ENCODE measurements around the gene DNAH10. TPM values are rescaled to one million over a fixed set of nuclear protein-coding genes. Genes with fewer than 3 reads are reported as not detected.

Gene DNAH10
- total and polyA plus RNA-seq, 2 of the 13 experiments (the other 11 are each of a cell fraction or from before 2014, with no cell fraction given): 0.01 to 0.02 TPM

GRCh38 chr12:123787466-123787865 lies 25.4 kb downstream of the DNAH10 start:
- 61% methylated on average over 5 of the region's 25 CpGs for WGBS (ENCODE audit: low lambda C conversion rate)
- Histone ChIP-seq H3K27me3 (ENCODE audit: control insufficient read depth in 1 of 2, insufficient read depth in 2 of 2, low read length in 2 of 2) (no peaks in the 10 kb centered on the region; a peak in 2 of 5 replicates), H4K20me1 (ENCODE audit: insufficient read depth, low read length) (no peaks in the 10 kb centered on the region), H3K27ac (ENCODE audit: extremely low read length, insufficient read depth, low read length) (no peak overlapping the region), H3K4me2 (ENCODE audit: low read depth, low read length) (no peak overlapping the region), H3K9ac (ENCODE audit: insufficient read depth, low read depth, low read length) (no peak overlapping the region), H2AFZ (ENCODE audit: low read length) (no peak overlapping the region), H3K36me3 (replicated peaks in 1 of 2; ENCODE audit: control insufficient read depth in 1 of 2, insufficient read depth in 2 of 2, low read length in 2 of 2) (no peaks in the 10 kb centered on the region), H3K4me1 (ENCODE audit: insufficient read depth, low read length) (no peaks in the 10 kb centered on the region), H3K4me3 (replicated peaks in 1 of 3; ENCODE audit: insufficient read depth in 1 of 3, low read depth in 2 of 3, low read length in 3 of 3) (no peak overlapping the region), H3K9me3 (ENCODE audit: low read length) (no peaks in the 10 kb centered on the region), H3K79me2 (ENCODE audit: insufficient read depth, low read length) (no peaks in the 10 kb centered on the region)
- intact Hi-C loops (cut with micrococcal nuclease; ENCODE audit: unreplicated experiment): no loop called here
- TF ChIP-seq, protein P1, sequence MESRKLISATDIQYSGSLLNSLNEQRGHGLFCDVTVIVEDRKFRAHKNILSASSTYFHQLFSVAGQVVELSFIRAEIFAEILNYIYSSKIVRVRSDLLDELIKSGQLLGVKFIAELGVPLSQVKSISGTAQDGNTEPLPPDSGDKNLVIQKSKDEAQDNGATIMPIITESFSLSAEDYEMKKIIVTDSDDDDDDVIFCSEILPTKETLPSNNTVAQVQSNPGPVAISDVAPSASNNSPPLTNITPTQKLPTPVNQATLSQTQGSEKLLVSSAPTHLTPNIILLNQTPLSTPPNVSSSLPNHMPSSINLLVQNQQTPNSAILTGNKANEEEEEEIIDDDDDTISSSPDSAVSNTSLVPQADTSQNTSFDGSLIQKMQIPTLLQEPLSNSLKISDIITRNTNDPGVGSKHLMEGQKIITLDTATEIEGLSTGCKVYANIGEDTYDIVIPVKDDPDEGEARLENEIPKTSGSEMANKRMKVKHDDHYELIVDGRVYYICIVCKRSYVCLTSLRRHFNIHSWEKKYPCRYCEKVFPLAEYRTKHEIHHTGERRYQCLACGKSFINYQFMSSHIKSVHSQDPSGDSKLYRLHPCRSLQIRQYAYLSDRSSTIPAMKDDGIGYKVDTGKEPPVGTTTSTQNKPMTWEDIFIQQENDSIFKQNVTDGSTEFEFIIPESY (CRISPR knock-in tag; IDR thresholded peaks at IDR 0.05): 0 out of 2 replicates have a peak, but pooled peaks have one; percentile 25
- no peak for TF ChIP-seq HNRNPK (IDR thresholded peaks at IDR 0.05; ENCODE audit: low read depth, low read length, poor library complexity, severe bottlenecking)
- ChIA-PET POLR2A (no interaction called here), CTCF (ENCODE audit: low intra/inter-chr PET ratio, low total read pairs) (no interaction called here)
- BruUV-seq (replicated peaks): no TSS peak
- ATAC-seq (no peak), FAIRE-seq (no peak), DNase-seq (ENCODE audit: low spot score) (no peak)
- in situ Hi-C loops (cut with HindIII; ENCODE audit: extremely low pct_ligation_motif_present, low pct_unique_long_range_greater_than_20kb): no loop called here

DNA sequence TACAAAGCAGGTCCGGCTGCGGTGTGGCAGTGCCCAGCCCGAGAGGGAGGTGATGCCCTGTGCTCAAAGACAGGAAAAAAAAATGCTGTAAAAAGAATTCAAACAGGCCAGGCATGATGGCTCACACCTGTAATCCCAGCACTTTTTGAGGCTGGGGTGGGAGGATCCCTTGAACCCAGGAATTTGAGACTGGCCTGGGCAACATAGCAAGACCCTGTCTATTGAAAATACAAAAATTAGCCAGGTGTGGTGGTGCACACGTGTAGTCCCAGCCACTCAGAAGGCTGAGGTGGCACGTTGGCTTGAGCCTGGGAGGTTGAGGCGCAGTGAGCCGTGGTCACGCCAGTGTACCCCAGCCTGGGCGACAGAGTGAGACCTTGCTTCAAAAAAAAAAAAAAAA lies 26.4 kb downstream of the DNAH10 start:
- Histone ChIP-seq H3K4me1 (ENCODE audit: insufficient read depth, low read length) (no peaks in the 10 kb centered on the region), H3K27ac (ENCODE audit: extremely low read length, insufficient read depth, low read length) (no peak overlapping the region), H3K9ac (ENCODE audit: insufficient read depth, low read depth, low read length) (no peak overlapping the region), H4K20me1 (ENCODE audit: insufficient read depth, low read length) (no peaks in the 10 kb centered on the region), H2AFZ (ENCODE audit: low read length) (no peak overlapping the region), H3K4me2 (ENCODE audit: low read depth, low read length) (no peak overlapping the region), H3K27me3 (ENCODE audit: control insufficient read depth in 1 of 2, insufficient read depth in 2 of 2, low read length in 2 of 2) (no peaks in the 10 kb centered on the region; a peak in 2 of 5 replicates), H3K9me3 (ENCODE audit: low read length) (no peaks in the 10 kb centered on the region), H3K4me3 (replicated peaks in 1 of 3; ENCODE audit: insufficient read depth in 1 of 3, low read depth in 2 of 3, low read length in 3 of 3) (no peak overlapping the region), H3K79me2 (ENCODE audit: insufficient read depth, low read length) (no peaks in the 10 kb centered on the region), H3K36me3 (replicated peaks in 1 of 2; ENCODE audit: control insufficient read depth in 1 of 2, insufficient read depth in 2 of 2, low read length in 2 of 2) (no peaks in the 10 kb centered on the region)
- ChIA-PET POLR2A (no interaction called here), CTCF (ENCODE audit: low intra/inter-chr PET ratio, low total read pairs) (no interaction called here)
- no peak for FAIRE-seq
- ATAC-seq: no peak
- no TSS peak for BruUV-seq (replicated peaks)
- DNase-seq (ENCODE audit: low spot score): no peak
- in situ Hi-C loops (cut with HindIII; ENCODE audit: extremely low pct_ligation_motif_present, low pct_unique_long_range_greater_than_20kb): no loop called here
- intact Hi-C loops (cut with micrococcal nuclease; ENCODE audit: unreplicated experiment): no loop called here
- WGBS (ENCODE audit: low lambda C conversion rate): 52% methylated on average over 9 of the region's 9 CpGs
- TF ChIP-seq ZNF276 (CRISPR knock-in tag; IDR thresholded peaks at IDR 0.05; ENCODE audit: low read depth) (no peak), ZNF17 (CRISPR knock-in tag; IDR thresholded peaks at IDR 0.05) (no peak), MYC (CRISPR knock-in tag; IDR thresholded peaks at IDR 0.05; ENCODE audit: borderline replicate concordance) (no peak), PPARG (CRISPR knock-in tag; conservative IDR thresholded peaks at IDR 0.05) (no peak), ZNF556 (CRISPR knock-in tag; IDR thresholded peaks at IDR 0.05; ENCODE audit: borderline replicate concordance) (no peak), RARA (CRISPR knock-in tag; IDR thresholded peaks at IDR 0.05) (no peak), ZNF572 (CRISPR knock-in tag; IDR thresholded peaks at IDR 0.05) (no peak), HCFC1 (IDR thresholded peaks at IDR 0.05; ENCODE audit: low read depth, low read length) (no peak), SP5 (CRISPR knock-in tag; IDR thresholded peaks at IDR 0.05; ENCODE audit: borderline replicate concordance, low read depth) (no peak), HES4 (CRISPR knock-in tag; IDR thresholded peaks at IDR 0.05; ENCODE audit: borderline replicate concordance) (no peak), MAZ (IDR thresholded peaks at IDR 0.05; ENCODE audit: borderline replicate concordance, low read depth, low read length) (no peak), MAZ (CRISPR knock-in tag; IDR thresholded peaks at IDR 0.05; ENCODE audit: low read depth) (no peak), PHF21A (CRISPR knock-in tag; IDR thresholded peaks at IDR 0.05) (no peak), MYPOP (CRISPR knock-in tag; IDR thresholded peaks at IDR 0.05) (no peak)
